ENCODE data around the gene LRMDA.

DNA sequence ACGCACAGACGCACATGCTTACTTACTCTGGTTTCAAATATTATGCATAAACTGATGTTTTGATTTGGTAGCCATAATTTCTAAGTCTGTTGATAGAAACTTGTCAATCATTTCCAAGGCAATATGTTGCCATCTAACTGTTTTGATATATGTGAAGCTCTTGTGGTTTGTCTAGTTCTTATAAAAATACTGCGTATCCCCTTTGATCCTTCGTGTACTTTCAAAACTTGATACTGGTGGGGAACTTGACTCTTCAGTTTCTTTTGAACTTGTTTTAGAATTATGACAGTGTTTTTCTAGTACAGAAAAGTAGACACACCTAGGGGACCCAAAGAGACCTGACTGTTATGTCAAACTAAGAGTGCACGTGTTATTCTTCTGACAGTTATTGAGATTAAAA, 708.0 kb downstream of the LRMDA start:
- TF ChIP-seq, protein P1, sequence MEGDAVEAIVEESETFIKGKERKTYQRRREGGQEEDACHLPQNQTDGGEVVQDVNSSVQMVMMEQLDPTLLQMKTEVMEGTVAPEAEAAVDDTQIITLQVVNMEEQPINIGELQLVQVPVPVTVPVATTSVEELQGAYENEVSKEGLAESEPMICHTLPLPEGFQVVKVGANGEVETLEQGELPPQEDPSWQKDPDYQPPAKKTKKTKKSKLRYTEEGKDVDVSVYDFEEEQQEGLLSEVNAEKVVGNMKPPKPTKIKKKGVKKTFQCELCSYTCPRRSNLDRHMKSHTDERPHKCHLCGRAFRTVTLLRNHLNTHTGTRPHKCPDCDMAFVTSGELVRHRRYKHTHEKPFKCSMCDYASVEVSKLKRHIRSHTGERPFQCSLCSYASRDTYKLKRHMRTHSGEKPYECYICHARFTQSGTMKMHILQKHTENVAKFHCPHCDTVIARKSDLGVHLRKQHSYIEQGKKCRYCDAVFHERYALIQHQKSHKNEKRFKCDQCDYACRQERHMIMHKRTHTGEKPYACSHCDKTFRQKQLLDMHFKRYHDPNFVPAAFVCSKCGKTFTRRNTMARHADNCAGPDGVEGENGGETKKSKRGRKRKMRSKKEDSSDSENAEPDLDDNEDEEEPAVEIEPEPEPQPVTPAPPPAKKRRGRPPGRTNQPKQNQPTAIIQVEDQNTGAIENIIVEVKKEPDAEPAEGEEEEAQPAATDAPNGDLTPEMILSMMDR (IDR thresholded peaks at IDR 0.05): no peak
- TF ChIP-seq EP300 (IDR thresholded peaks at IDR 0.05) (no peak), POLR2A (IDR thresholded peaks at IDR 0.05) (no peak), POLR2AphosphoS5 (IDR thresholded peaks at IDR 0.05) (no peak)

Measured in sigmoid colon (tissue), 4 donors.